ENCODE measurements around the gene NR2E3.

The NR2E3 gene

GRCh38 chr15:71810256-71811035, at the start of gene NR2E3:
TSS of gene NR2E3 (plus strand) at chr15:71810554. CDS start at chr15:71810744, 190 bp downstream.
- DNase-seq (ENCODE audit: low read depth in 4 of 4, low spot score in 1 of 4): no peak

GRCh38 chr15:71760852-71761251, 49.5 kb upstream of the NR2E3 start:
- DNase-seq (ENCODE audit: low read depth in 4 of 4, low spot score in 1 of 4): no peak

GRCh38 chr15:71761649-71762048, 48.7 kb upstream of the NR2E3 start:
- DNase-seq (ENCODE audit: low read depth in 4 of 4, low spot score in 1 of 4): no peak

- DNase-seq (ENCODE audit: low read depth in 4 of 4, low spot score in 1 of 4): no peak
Measured at GRCh38 chr15:71768184-71768583, 42.2 kb upstream of the NR2E3 start.

GRCh38 chr15:71773206-71773859, 37.0 kb upstream of the NR2E3 start:
- no peak for DNase-seq (ENCODE audit: low read depth in 4 of 4, low spot score in 1 of 4)

- no peak for DNase-seq (ENCODE audit: low read depth in 4 of 4, low spot score in 1 of 4)
Measured at GRCh38 chr15:71775856-71776255, 34.5 kb upstream of the NR2E3 start.

- DNase-seq (ENCODE audit: low read depth in 4 of 4, low spot score in 1 of 4): no peak
Measured at GRCh38 chr15:71776304-71776703, 34.0 kb upstream of the NR2E3 start.

- DNase-seq (ENCODE audit: low read depth in 4 of 4, low spot score in 1 of 4): no peak
Measured at GRCh38 chr15:71777216-71777943, 33.0 kb upstream of the NR2E3 start.

GRCh38 chr15:71779073-71779797, 31.1 kb upstream of the NR2E3 start:
- DNase-seq (ENCODE audit: low read depth in 4 of 4, low spot score in 1 of 4): no peak

- DNase-seq (ENCODE audit: low read depth in 4 of 4, low spot score in 1 of 4): peak in 1 of 4 experiments; percentile 11
Measured at GRCh38 chr15:71780115-71780976, 30.0 kb upstream of the NR2E3 start.

GRCh38 chr15:71781179-71781964, 29.0 kb upstream of the NR2E3 start:
- no peak for DNase-seq (ENCODE audit: low read depth in 4 of 4, low spot score in 1 of 4)

- no peak for DNase-seq (ENCODE audit: low read depth in 4 of 4, low spot score in 1 of 4)
Measured at GRCh38 chr15:71781965-71782265, 28.4 kb upstream of the NR2E3 start.

- no peak for DNase-seq (ENCODE audit: low read depth in 4 of 4, low spot score in 1 of 4)
Measured at GRCh38 chr15:71782422-71783165, 27.8 kb upstream of the NR2E3 start.

GRCh38 chr15:71784719-71785118, 25.6 kb upstream of the NR2E3 start:
- DNase-seq (ENCODE audit: low read depth in 4 of 4, low spot score in 1 of 4): no peak

GRCh38 chr15:71785996-71786395, 24.4 kb upstream of the NR2E3 start:
- DNase-seq (ENCODE audit: low read depth in 4 of 4, low spot score in 1 of 4): no peak

GRCh38 chr15:71786673-71787072, 23.7 kb upstream of the NR2E3 start:
- no peak for DNase-seq (ENCODE audit: low read depth in 4 of 4, low spot score in 1 of 4)

- DNase-seq (ENCODE audit: low read depth in 4 of 4, low spot score in 1 of 4): no peak
Measured at GRCh38 chr15:71788646-71789579, 21.4 kb upstream of the NR2E3 start.

- no peak for DNase-seq (ENCODE audit: low read depth in 4 of 4, low spot score in 1 of 4)
Measured at GRCh38 chr15:71789616-71790015, 20.7 kb upstream of the NR2E3 start.

Measured in stimulated activated CD4-positive, alpha-beta T cell treated with anti-CD3 and anti-CD28 coated beads, Interleukin-1b, Interleukin-23, amount 100 ng/mL, for 24 hours (primary cell).